Measurements from ENCODE around the gene CHD2.
A peak's percentile ranks its signal among the peaks of the same experiment; 100 is the strongest.

Gene CHD2

DNA sequence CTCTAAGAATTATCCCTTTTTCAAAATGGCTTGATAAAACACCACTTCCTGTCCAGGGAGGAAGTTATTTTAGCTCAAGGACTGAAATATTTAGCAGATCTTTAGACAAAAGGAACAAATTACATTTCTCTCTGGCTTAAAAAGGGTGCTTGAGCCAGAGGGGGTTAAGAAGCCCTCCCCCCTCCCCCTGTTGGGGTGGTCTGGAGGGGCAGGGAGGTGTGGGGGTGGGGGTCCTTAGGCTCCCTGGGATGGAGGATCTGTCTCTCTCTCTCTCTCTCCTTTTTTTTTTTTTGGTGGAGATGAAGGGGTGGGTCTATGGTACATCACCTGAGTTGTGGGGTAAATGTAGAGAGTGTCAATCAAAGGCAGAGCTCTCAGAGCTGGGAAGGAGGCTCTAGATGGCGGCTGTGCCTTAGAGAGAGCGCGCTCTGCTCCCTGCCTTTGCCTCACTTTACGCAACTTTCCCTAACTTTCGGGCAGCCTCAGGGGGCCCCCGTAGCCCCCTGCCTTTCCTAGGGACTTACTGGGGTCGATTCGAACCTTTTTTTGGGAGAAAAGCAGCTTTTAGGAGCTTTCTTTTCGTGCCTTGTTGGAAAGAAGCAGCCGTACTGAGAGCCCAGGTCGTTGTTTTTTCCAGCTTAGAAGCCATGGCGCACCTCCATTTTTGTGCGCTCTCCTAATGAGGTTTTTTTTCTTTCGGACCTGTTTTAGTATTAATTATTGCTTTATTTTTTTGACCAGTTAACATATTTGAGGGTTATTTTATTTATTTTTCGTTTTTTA, at the start of gene CHD2:
Gene CHD2, plus strand, starts transcription at position 377 of the 783 bp plus-strand sequence. CDS start 914 bp downstream, outside the sequence.
- H3K36me3 ChIP-seq (ENCODE audit: insufficient read depth, low read length) = peaks cover 76% of the 10 kb centered on the region
- H3K79me2 ChIP-seq (ENCODE audit: insufficient read depth, low read length) = peaks cover 94% of the 10 kb centered on the region
- 0 out of 2 replicates have a peak, but pooled peaks cover 2% of the 10 kb centered on the region for H4K20me1 ChIP-seq (ENCODE audit: insufficient read depth, low read length)
- TF ChIP-seq, protein P1, sequence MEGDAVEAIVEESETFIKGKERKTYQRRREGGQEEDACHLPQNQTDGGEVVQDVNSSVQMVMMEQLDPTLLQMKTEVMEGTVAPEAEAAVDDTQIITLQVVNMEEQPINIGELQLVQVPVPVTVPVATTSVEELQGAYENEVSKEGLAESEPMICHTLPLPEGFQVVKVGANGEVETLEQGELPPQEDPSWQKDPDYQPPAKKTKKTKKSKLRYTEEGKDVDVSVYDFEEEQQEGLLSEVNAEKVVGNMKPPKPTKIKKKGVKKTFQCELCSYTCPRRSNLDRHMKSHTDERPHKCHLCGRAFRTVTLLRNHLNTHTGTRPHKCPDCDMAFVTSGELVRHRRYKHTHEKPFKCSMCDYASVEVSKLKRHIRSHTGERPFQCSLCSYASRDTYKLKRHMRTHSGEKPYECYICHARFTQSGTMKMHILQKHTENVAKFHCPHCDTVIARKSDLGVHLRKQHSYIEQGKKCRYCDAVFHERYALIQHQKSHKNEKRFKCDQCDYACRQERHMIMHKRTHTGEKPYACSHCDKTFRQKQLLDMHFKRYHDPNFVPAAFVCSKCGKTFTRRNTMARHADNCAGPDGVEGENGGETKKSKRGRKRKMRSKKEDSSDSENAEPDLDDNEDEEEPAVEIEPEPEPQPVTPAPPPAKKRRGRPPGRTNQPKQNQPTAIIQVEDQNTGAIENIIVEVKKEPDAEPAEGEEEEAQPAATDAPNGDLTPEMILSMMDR (IDR thresholded peaks at IDR 0.05; ENCODE audit: low read length) = no peak
- TF ChIP-seq EZH2 (IDR thresholded peaks at IDR 0.05; ENCODE audit: borderline replicate concordance, low read length) = no peak
- no peaks in the 10 kb centered on the region for H3K27me3 ChIP-seq (ENCODE audit: insufficient read depth, low read length)
- peaks cover 44% of the 10 kb centered on the region for H3F3A ChIP-seq (ENCODE audit: insufficient read depth, low read length)
- H3K4me3 ChIP-seq (ENCODE audit: low read depth, low read length, poor library complexity, severe bottlenecking) = peak within 1 kb of the TSS; percentile 74
- peak within 1 kb of the TSS; percentile 94 for H3K9ac ChIP-seq (ENCODE audit: low read length)
- H3K9me3 ChIP-seq (ENCODE audit: low read length) = no peaks in the 10 kb centered on the region
- peak within 1 kb of the TSS; percentile 77 for H3K4me2 ChIP-seq (ENCODE audit: low read length)
- H2AFZ ChIP-seq (ENCODE audit: low read length) = no peak within 1 kb of the TSS
- peaks cover 37% of the 10 kb centered on the region for H3K4me1 ChIP-seq (ENCODE audit: insufficient read depth, low read length, severe bottlenecking)
- H3K27ac ChIP-seq (ENCODE audit: low read depth, low read length, poor library complexity, severe bottlenecking) = peak within 1 kb of the TSS; percentile 97
- H3K9me2 ChIP-seq (ENCODE audit: low read depth, low read length) = no peaks in the 10 kb centered on the region

- no peaks in the 10 kb centered on the region for H3K9me2 ChIP-seq (ENCODE audit: low read depth, low read length)
- H3K4me2 ChIP-seq (ENCODE audit: low read length) = peak overlapping the region; percentile 47
- no peaks in the 10 kb centered on the region for H3F3A ChIP-seq (ENCODE audit: insufficient read depth, low read length)
- H3K9me3 ChIP-seq (ENCODE audit: low read length) = 0 out of 2 replicates have a peak, but pooled peaks cover 3% of the 10 kb centered on the region
- no peaks in the 10 kb centered on the region for H3K79me2 ChIP-seq (ENCODE audit: insufficient read depth, low read length)
- no peaks in the 10 kb centered on the region for H3K27me3 ChIP-seq (ENCODE audit: insufficient read depth, low read length)
- TF ChIP-seq, protein P1 (IDR thresholded peaks at IDR 0.05; ENCODE audit: low read length) = no peak
- TF ChIP-seq EZH2 (IDR thresholded peaks at IDR 0.05; ENCODE audit: borderline replicate concordance, low read length) = no peak
- H3K9ac ChIP-seq (ENCODE audit: low read length) = peak overlapping the region; percentile 32
- no peaks in the 10 kb centered on the region for H4K20me1 ChIP-seq (ENCODE audit: insufficient read depth, low read length)
- H3K36me3 ChIP-seq (ENCODE audit: insufficient read depth, low read length) = no peaks in the 10 kb centered on the region
- peak overlapping the region; percentile 15 for H3K4me3 ChIP-seq (ENCODE audit: low read depth, low read length, poor library complexity, severe bottlenecking)
- peak overlapping the region; percentile 58 for H3K27ac ChIP-seq (ENCODE audit: low read depth, low read length, poor library complexity, severe bottlenecking)
- H3K4me1 ChIP-seq (ENCODE audit: insufficient read depth, low read length, severe bottlenecking) = peaks cover 43% of the 10 kb centered on the region
- peak overlapping the region; percentile 83 for H2AFZ ChIP-seq (ENCODE audit: low read length)
These were observed 46.9 kb upstream of the CHD2 start for GRCh38 chr15:92853222-92853621.

- Histone ChIP-seq H3K27ac (ENCODE audit: low read depth, low read length, poor library complexity, severe bottlenecking) (no peak overlapping the region), H3K4me3 (ENCODE audit: low read depth, low read length, poor library complexity, severe bottlenecking) (no peak overlapping the region), H3K9me3 (ENCODE audit: low read length) (peaks cover 5% of the 10 kb centered on the region; the same call in 1 of the 2 replicates), H3K79me2 (ENCODE audit: insufficient read depth, low read length) (no peaks in the 10 kb centered on the region), H3F3A (ENCODE audit: insufficient read depth, low read length) (no peaks in the 10 kb centered on the region), H4K20me1 (ENCODE audit: insufficient read depth, low read length) (no peaks in the 10 kb centered on the region), H3K4me1 (ENCODE audit: insufficient read depth, low read length, severe bottlenecking) (no peaks in the 10 kb centered on the region), H3K4me2 (ENCODE audit: low read length) (no peak overlapping the region), H3K9ac (ENCODE audit: low read length) (no peak overlapping the region), H3K9me2 (ENCODE audit: low read depth, low read length) (no peaks in the 10 kb centered on the region), H3K27me3 (ENCODE audit: insufficient read depth, low read length) (no peaks in the 10 kb centered on the region), H2AFZ (ENCODE audit: low read length) (no peak overlapping the region), H3K36me3 (ENCODE audit: insufficient read depth, low read length) (no peaks in the 10 kb centered on the region)
- no peak for TF ChIP-seq EZH2 (IDR thresholded peaks at IDR 0.05; ENCODE audit: borderline replicate concordance, low read length)
- TF ChIP-seq, protein P1 (IDR thresholded peaks at IDR 0.05; ENCODE audit: low read length) = no peak
These were observed 38.4 kb upstream of the CHD2 start for GRCh38 chr15:92861742-92862141.

Data from OCI-LY1 (cell line).